Measurements from ENCODE around the gene GABBR2. TPM values are rescaled to one million over a fixed set of nuclear protein-coding genes. Genes with fewer than 3 reads are reported as not detected.

The GABBR2 gene
- total RNA-seq, 1 experiment from 2014 or later = 0.76 TPM

DNA sequence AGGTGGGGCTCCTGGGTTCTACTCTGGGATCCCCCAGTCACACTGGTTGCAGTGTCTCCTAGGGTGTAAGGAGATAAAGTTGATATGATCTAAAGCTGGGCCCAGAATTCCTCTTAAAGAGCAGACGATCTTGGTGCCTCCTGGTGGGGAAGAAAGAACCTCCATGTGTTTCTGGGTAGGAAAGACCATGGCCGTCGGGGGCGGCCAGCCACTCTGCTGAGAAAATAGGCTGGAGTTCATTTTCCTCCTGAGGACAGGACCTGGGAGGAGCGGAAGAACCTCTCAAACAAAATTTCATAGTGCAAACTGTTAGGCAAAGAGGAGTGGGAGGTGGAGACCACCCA is 289.5 kb downstream of the GABBR2 start:
- Histone ChIP-seq H3F3A (ENCODE audit: insufficient read depth, low read depth) (no peaks in the 10 kb centered on the region), H3K27me3 (ENCODE audit: insufficient read depth, low read depth) (no peaks in the 10 kb centered on the region; the same call in 1 of the 2 replicates), H3K4me3 (no peak overlapping the region), H3K4me1 (replicated peaks; ENCODE audit: insufficient read depth) (no peaks in the 10 kb centered on the region), H4K20me1 (ENCODE audit: insufficient read depth) (no peaks in the 10 kb centered on the region), H3K27ac (no peak overlapping the region), H3K9me3 (ENCODE audit: insufficient read depth, low read depth) (no peaks in the 10 kb centered on the region), H3K79me2 (ENCODE audit: low read depth) (no peaks in the 10 kb centered on the region), H3K4me2 (no peak overlapping the region), H3K36me3 (ENCODE audit: low read depth) (no peaks in the 10 kb centered on the region), H2AFZ (no peak overlapping the region), H3K9me2 (ENCODE audit: insufficient read depth) (no peaks in the 10 kb centered on the region)
- ChIA-PET CTCF (interaction anchor here (0.6 kb wide), 1 partner anchor 33 kb away, joined by 8 read pairs; no protein-coding TSS in a partner anchor), POLR2A (ENCODE audit: unreplicated experiment) (no interaction called here)
- TF ChIP-seq, protein P1, sequence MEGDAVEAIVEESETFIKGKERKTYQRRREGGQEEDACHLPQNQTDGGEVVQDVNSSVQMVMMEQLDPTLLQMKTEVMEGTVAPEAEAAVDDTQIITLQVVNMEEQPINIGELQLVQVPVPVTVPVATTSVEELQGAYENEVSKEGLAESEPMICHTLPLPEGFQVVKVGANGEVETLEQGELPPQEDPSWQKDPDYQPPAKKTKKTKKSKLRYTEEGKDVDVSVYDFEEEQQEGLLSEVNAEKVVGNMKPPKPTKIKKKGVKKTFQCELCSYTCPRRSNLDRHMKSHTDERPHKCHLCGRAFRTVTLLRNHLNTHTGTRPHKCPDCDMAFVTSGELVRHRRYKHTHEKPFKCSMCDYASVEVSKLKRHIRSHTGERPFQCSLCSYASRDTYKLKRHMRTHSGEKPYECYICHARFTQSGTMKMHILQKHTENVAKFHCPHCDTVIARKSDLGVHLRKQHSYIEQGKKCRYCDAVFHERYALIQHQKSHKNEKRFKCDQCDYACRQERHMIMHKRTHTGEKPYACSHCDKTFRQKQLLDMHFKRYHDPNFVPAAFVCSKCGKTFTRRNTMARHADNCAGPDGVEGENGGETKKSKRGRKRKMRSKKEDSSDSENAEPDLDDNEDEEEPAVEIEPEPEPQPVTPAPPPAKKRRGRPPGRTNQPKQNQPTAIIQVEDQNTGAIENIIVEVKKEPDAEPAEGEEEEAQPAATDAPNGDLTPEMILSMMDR (conservative IDR thresholded peaks at IDR 0.05) = no peak
- TF ChIP-seq EZH2 (IDR thresholded peaks at IDR 0.05; ENCODE audit: low read depth) = no peak
- BruUV-seq (replicated peaks) = no TSS peak
- intact Hi-C loops (cut with micrococcal nuclease; ENCODE audit: unreplicated experiment) = no loop called here
- DNase-seq = no peak

GRCh38 chr9:98418578-98419259 is 290.0 kb downstream of the GABBR2 start:
- no TSS peak for BruUV-seq (replicated peaks)
- Histone ChIP-seq H2AFZ (no peak overlapping the region), H3K9me2 (ENCODE audit: insufficient read depth) (no peaks in the 10 kb centered on the region), H3K36me3 (ENCODE audit: low read depth) (no peaks in the 10 kb centered on the region), H3K27me3 (ENCODE audit: insufficient read depth, low read depth) (no peaks in the 10 kb centered on the region; the same call in 1 of the 2 replicates), H3K4me1 (replicated peaks; ENCODE audit: insufficient read depth) (no peaks in the 10 kb centered on the region), H3K9me3 (ENCODE audit: insufficient read depth, low read depth) (no peaks in the 10 kb centered on the region), H3K79me2 (ENCODE audit: low read depth) (no peaks in the 10 kb centered on the region), H3K27ac (no peak overlapping the region), H3K4me2 (no peak overlapping the region), H3F3A (ENCODE audit: insufficient read depth, low read depth) (no peaks in the 10 kb centered on the region), H4K20me1 (ENCODE audit: insufficient read depth) (no peaks in the 10 kb centered on the region), H3K4me3 (no peak overlapping the region)
- no peak for DNase-seq
- TF ChIP-seq EZH2 (IDR thresholded peaks at IDR 0.05; ENCODE audit: low read depth) = no peak
- TF ChIP-seq, protein P1 (conservative IDR thresholded peaks at IDR 0.05) = no peak
- ChIA-PET CTCF (interaction anchor here (0.6 kb wide), 1 partner anchor 33 kb away, joined by 8 read pairs; no protein-coding TSS in a partner anchor), POLR2A (ENCODE audit: unreplicated experiment) (no interaction called here)
- intact Hi-C loops (cut with micrococcal nuclease; ENCODE audit: unreplicated experiment) = no loop called here

GRCh38 chr9:98416294-98417248 is 292.2 kb downstream of the GABBR2 start:
- Histone ChIP-seq H3K79me2 (ENCODE audit: low read depth) (no peaks in the 10 kb centered on the region), H3K27me3 (ENCODE audit: insufficient read depth, low read depth) (no peaks in the 10 kb centered on the region; the same call in 1 of the 2 replicates), H3K9me3 (ENCODE audit: insufficient read depth, low read depth) (no peaks in the 10 kb centered on the region), H3K27ac (no peak overlapping the region), H3K9me2 (ENCODE audit: insufficient read depth) (no peaks in the 10 kb centered on the region), H3K36me3 (ENCODE audit: low read depth) (no peaks in the 10 kb centered on the region), H3K4me3 (no peak overlapping the region), H2AFZ (no peak overlapping the region), H3K4me2 (no peak overlapping the region), H3F3A (ENCODE audit: insufficient read depth, low read depth) (no peaks in the 10 kb centered on the region), H4K20me1 (ENCODE audit: insufficient read depth) (no peaks in the 10 kb centered on the region), H3K4me1 (replicated peaks; ENCODE audit: insufficient read depth) (no peaks in the 10 kb centered on the region)
- BruUV-seq (replicated peaks) = no TSS peak
- TF ChIP-seq, protein P1 (conservative IDR thresholded peaks at IDR 0.05) = no peak
- TF ChIP-seq EZH2 (IDR thresholded peaks at IDR 0.05; ENCODE audit: low read depth) = no peak
- intact Hi-C loops (cut with micrococcal nuclease; ENCODE audit: unreplicated experiment) = no loop called here
- ChIA-PET POLR2A (ENCODE audit: unreplicated experiment) (no interaction called here), CTCF (interaction anchor here (0.6 kb wide), 1 partner anchor 431 kb away, joined by 6 read pairs; no protein-coding TSS in a partner anchor)
- no peak for DNase-seq
